HG03558 (cell line): Measurements from ENCODE around the gene DCAF8L1.
"Not testable (repeated sequence)": the region's sequence is repeated elsewhere in the genome, so short reads cannot be mapped to it uniquely, and the experiment has no call there.

Experiments
- ATAC-seq: cut with Tn5 transposase; IDR thresholded peaks from one replicate; pipeline ENCODE4 v1.9.1; 2021; ENCODE audit warnings: moderate number of reproducible peaks; ENCODE audit not compliant: unreplicated experiment; ENCODE audit errors: extremely low read depth

DCAF8L1 gene

DNA sequence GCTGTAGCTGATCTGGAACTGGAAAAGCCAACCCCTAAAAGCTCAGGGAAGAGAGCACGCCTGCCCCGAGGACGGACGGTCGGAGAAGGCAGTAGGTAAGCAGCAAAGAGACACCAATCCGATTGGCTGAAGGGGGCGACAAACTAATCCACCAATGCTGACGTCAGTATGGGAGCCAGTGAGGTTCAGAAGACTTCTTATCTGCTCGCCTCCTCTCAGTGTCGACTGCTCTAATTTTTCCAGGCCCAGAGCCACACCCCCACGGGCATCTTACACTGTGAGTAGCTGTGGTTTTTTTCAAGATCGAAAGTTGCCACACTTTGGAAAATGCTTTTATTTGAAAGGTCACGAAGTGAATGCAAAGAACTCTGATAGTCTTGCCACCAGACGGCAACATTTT lies at the start of gene DCAF8L1:
Gene DCAF8L1, minus strand, starts transcription at position 101 of the 400 bp plus-strand sequence. CDS start 115 bp downstream, outside the sequence.
- ATAC-seq: no peak

DNA sequence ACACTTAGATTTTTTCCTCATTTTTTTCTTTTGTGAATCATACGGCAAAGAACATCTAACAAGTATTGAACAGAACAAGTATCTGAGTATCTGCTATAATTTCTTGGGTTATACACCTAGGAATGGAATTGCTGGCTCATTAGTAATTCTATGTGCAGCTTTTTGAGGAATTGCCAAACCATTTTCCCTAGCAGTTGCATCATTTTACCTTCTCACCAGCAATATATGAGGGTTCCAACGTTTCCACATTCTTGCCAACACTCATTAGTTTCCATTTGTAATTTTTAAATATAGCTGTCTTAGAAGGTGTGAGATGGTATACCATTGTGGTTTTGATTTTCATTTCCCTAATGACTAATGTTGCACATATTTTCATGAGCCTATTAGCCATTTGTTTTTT lies 41.1 kb upstream of the DCAF8L1 start:
- ATAC-seq: no peak

DNA sequence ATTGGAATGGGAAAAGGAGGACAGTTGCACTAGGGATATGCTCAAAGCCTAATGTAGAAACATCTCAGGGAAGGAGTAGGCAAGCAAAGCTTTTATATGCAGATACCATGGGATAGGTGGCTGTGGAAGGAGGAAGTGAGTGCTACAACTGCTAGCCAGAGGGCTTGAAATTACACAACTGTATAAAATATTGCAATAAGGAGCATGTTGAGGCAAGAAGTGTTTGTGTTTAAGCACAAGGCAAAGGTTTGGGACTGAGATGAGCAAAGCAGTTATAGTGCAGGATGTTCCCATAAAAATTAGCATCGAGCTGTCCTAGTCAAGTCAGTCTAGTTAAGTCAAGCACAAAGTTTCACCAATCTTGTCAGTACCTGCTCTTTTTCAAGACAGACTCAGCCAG lies 35.6 kb upstream of the DCAF8L1 start:
- no peak for ATAC-seq

- no peak for ATAC-seq
These were observed 34.7 kb upstream of the DCAF8L1 start for GRCh38 chrX:28015993-28016392.

- no peak for ATAC-seq
These were observed 29.6 kb upstream of the DCAF8L1 start for GRCh38 chrX:28010875-28011274.

GRCh38 chrX:27998666-27999065 lies 17.4 kb upstream of the DCAF8L1 start:
- ATAC-seq: no peak

DNA sequence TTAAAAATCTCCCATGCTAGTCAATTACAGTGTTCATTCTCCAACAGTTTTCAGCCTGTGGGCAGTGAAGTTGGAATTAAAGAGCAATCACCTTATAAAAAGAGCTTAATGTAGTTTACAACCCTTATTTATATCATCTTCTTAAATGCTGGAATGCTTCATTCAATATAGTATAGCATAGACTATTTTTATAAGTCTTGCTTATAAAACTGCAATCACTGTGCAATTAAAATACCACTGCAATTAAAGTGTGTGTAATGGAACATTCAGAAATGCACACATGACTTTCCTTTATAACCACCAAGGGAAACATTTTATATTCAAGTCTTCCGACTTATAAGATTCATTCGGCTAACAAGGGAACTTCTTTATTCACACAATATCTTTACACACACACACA lies 16.4 kb upstream of the DCAF8L1 start:
- ATAC-seq: no peak

- no peak for ATAC-seq
These were observed 14.9 kb upstream of the DCAF8L1 start for GRCh38 chrX:27996132-27996531.

GRCh38 chrX:27995611-27996010 lies 14.4 kb upstream of the DCAF8L1 start:
- no peak for ATAC-seq

DNA sequence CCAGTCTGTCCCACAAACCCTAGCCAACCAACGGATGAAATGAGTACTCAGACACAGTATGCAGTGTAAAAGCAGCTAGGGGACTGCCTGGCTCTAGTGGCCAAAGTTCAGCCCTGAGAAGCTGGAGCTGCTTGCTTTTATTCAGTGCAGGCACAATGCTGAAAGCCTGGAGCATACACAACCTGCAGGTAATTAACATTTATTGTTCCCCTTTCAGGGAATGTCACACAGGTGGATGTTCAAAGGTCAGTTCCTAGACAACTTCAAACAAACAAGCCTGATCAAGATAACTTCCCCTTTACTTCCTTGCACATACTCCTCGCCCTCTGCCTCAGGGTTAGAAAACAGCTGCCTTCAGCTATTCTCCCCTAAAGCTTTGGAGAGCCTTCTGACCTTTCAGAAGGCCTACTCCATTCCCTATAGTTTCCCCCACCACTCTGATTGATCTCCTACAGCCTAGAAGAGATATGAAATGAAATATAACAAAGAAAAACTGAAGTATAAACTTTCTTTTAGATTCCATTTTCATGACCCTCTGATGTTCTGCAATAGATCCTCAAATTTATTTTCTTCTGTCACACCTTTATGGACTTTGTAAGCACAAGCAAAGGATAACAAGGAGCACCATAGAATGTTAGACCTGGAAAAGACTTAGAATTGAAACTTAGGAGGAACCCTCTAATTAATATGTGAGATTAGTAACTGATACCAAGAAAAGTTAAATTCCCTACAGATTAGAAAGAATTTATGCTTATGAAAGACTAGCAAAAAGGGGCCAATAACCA lies 6.8 kb upstream of the DCAF8L1 start:
- no peak for ATAC-seq

DNA sequence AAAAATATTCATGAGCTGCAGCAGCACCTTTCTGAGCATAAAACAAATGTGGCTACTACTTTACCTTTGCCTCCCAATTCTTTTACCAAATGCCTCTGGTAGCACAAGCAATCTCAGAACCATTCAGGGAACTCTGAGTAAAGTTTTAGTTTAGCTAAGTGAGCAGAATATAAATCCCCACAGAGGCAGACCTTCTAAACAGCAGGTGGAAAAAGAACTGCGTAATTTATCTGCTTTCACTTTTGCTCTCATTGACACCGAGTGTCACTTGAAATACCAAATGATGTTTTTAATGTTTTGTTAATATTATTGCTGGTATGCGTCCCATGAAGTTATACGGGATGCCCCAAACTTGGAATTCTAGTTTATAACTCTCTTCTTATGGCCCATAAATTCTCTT lies 4.3 kb downstream of the DCAF8L1 start:
- ATAC-seq: not testable (repeated sequence)

DNA sequence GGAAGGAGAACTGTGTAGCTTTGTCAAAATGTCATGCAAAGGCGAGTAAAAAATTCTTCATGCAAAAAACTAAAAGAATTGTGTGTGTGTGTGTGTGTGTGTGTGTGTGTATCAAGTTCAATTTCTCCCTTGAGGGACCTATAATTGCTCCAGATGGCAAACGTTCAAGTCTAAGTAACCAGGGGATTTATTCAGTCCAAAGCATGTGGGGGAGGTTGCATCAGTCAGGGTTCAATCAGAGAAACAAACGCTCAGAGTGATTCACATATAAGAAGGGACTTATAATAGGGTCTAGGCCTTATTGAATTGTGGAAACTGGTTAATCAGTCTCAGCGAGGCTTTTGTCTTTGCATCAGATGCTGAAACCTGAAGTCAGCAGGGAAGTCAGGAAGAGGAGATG lies 5.0 kb downstream of the DCAF8L1 start:
- ATAC-seq: no peak

DNA sequence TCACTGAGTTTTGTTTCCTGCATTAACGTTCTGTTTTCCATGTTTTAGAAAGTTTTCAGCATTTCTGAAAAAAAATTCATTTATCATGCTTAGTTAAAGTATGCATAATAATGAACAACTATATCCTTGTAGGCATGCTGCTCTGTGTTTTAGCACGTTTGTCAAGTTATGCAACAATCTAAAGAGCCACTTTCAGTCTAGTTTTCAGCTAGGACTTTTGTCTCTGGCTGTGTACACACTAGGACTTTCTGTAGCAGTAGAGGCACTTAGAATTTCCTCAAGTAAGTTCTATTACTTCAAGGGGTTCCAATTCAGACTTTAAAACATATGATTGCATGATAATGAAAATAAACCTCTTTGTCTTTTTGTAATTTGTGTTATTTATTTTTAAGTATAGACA lies 12.4 kb downstream of the DCAF8L1 start:
- ATAC-seq: no peak

- ATAC-seq: no peak
These were observed 12.9 kb downstream of the DCAF8L1 start for GRCh38 chrX:27968352-27968751.

- no peak for ATAC-seq
These were observed 14.3 kb downstream of the DCAF8L1 start for GRCh38 chrX:27966955-27967354.

DNA sequence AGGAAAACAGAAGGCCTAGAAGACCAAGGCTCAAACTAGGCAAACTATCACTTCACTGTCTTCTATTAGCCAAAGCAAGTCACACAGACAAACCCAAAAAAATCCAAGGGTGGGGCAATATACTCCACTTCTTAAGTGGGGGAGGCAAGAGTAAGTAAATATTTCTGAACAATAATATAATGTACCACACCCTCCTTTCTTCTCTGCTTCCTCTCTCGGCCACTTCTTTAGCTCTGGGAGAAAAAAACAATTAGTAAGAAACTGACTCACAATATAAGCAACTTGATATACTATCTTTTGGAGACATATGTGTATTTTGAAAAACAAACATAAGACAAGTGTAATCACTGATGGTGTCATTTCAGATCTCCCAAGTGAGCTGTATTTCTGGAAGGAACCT lies 14.8 kb downstream of the DCAF8L1 start:
- ATAC-seq: no peak

DNA sequence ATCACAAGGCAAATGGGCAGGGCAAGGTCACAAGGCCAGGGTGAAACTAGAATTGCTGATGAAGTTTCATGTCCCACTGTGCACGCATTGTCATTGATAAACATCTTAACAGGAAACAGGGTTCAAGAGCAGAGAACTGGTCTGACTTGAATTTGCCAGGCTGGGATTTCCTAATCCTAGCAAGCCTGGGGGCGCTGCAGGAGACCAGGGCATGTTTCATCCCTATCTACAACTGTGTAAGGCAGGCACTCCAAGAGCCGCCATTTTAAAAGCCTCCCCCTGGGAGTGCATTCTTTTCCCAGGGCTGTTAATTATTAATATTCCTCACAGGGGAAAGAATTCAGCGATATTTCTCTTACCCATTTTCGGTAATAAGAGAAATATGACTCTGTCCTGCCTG lies 15.9 kb downstream of the DCAF8L1 start:
- not testable (repeated sequence) for ATAC-seq

DNA sequence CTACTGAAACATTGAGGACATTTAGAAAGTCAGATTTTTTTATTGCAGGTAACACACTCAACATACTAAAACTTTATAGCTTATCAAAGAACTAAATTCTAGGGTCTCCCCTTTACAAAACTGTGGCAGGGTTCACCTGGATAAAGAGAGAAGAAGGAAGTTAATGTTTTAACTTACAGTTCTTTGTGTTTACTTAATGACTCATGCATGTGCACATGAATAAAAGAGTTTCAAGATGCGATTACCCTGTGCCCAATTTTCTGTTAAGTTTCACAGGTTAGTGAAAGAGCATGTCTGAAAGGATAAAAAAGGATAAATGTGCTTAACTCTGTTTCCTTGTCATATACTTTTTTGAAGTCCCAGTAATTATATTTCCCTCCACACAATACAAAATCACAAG lies 16.8 kb downstream of the DCAF8L1 start:
- no peak for ATAC-seq

DNA sequence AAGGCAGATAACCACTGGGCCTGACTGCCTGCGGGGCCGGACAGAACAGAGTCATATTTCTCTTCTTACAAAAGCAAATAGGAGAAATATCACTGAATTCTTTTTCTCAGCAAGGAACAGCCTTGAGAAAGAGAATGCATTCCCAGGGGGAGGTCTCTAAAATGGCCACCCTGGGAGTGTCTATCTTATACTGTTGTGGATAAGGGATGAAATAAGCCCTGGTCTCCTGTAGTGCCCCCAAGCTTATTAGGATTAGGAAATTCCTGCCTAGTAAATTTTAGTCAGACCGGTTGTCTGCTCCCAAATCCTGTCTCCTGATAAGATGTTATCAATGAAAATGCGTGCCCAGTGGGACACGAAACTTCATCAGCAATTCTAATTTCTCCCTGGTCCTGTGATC lies 20.8 kb downstream of the DCAF8L1 start:
- not testable (repeated sequence) for ATAC-seq

DNA sequence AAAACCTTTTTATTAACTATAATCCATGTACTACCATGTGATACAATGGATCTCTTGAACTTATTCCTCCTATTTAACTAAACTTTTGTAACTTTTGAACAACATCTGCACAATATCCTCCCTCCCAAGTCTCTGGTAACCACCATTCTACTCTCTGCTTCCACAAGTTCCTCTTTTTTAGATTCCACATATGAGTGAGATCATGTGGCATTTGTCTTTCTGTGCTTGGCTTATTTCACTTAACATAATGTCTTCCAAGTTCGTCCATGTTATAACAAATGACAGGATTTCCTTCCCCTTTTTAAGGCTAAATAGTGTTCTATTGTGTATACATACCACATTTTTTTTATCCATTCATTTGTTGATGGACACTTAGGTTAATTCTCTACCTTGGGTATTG lies 28.1 kb downstream of the DCAF8L1 start:
- ATAC-seq: no peak

GRCh38 chrX:27933361-27933760 lies 47.9 kb downstream of the DCAF8L1 start:
- ATAC-seq: no peak
